Activated CD4-positive, alpha-beta T cell treated with anti-CD3 and anti-CD28 coated beads, Interleukin-2, amount 10 ng/mL, durations not matched to agents 7 days and 5 days (primary cell): Measurements from ENCODE around the gene INVS. TPM values are rescaled to one million over a fixed set of nuclear protein-coding genes. Genes with fewer than 3 reads are reported as not detected.
A peak's percentile ranks its signal among the peaks of the same experiment; 100 is the strongest.
"Not testable (repeated sequence)": the region's sequence is repeated elsewhere in the genome, so short reads cannot be mapped to it uniquely, and the experiment has no call there.

Experiments
- CTCF ChIA-PET: fragments of 350-600 bp; sonication (Branson Sonifier 250); formaldehyde crosslinking; loops from one replicate; lab custom pipeline; 2021; ENCODE audit warnings: antibody characterized with exemption; lab: Charles Lee
- POLR2A ChIA-PET: fragments of 350-600 bp; sonication (Branson Sonifier 250); formaldehyde crosslinking; loops from one replicate; lab custom pipeline; 2021; ENCODE audit warnings: antibody characterized with exemption; lab: Charles Lee
- DNase-seq: peaks from one replicate; pipeline ENCODE4 v3.0.0-alpha.2; 2020
- H3K27ac Mint-ChIP-seq: one replicate; pipeline ENCODE4 v1.8.0; 2021; ENCODE audit warnings: mild to moderate bottlenecking, moderate library complexity, mixed read lengths
- H3K27me3 Mint-ChIP-seq: one replicate; pipeline ENCODE4 v1.8.0; 2021; ENCODE audit warnings: mixed read lengths
- H3K36me3 Mint-ChIP-seq: one replicate; pipeline ENCODE4 v1.8.0; 2021; ENCODE audit warnings: low read depth, mixed read lengths
- H3K4me1 Mint-ChIP-seq: one replicate; pipeline ENCODE4 v1.8.0; 2021; ENCODE audit warnings: mixed read lengths
- H3K4me3 Mint-ChIP-seq: one replicate; pipeline ENCODE4 v1.8.0; 2021; ENCODE audit warnings: mild to moderate bottlenecking, moderate library complexity, mixed read lengths
- H3K9me3 Mint-ChIP-seq: one replicate; pipeline ENCODE4 v1.8.0; 2021; ENCODE audit warnings: mixed read lengths
- total RNA-seq, 2 experiments: library from RNA; stranded (reverse); gene quantifications; one replicate each; pipeline ENCODE4 v1.2.3, GENCODE V29; 2021

The INVS gene
- total RNA-seq, 2 experiments from 2014 or later, result 15.8 to 16.9 TPM

- Mint-ChIP-seq H3K27ac (no peak overlapping the region), H3K4me3 (no peak overlapping the region), H3K36me3 (peaks cover 3% of the 10 kb centered on the region), H3K9me3 (no peaks in the 10 kb centered on the region), H3K27me3 (no peaks in the 10 kb centered on the region), H3K4me1 (peaks cover 46% of the 10 kb centered on the region)
- ChIA-PET CTCF (no interaction called here), POLR2A (no interaction called here)
- DNase-seq, result no peak
Measured at GRCh38 chr9:100088202-100088601, 10.8 kb upstream of the INVS start.

- ChIA-PET POLR2A (no interaction called here), CTCF (no interaction called here)
- no peak for DNase-seq
- Mint-ChIP-seq H3K27ac (no peak overlapping the region), H3K4me1 (peaks cover 40% of the 10 kb centered on the region), H3K4me3 (no peak overlapping the region), H3K36me3 (peaks cover 5% of the 10 kb centered on the region), H3K9me3 (no peaks in the 10 kb centered on the region), H3K27me3 (no peaks in the 10 kb centered on the region)
Measured at GRCh38 chr9:100090880-100091279, 8.2 kb upstream of the INVS start.

- H3K36me3 Mint-ChIP-seq, result peaks cover 5% of the 10 kb centered on the region
- DNase-seq, result no peak
Measured at GRCh38 chr9:100091650-100092049, 7.4 kb upstream of the INVS start.

GRCh38 chr9:100092066-100092465 is 7.0 kb upstream of the INVS start:
- peaks cover 5% of the 10 kb centered on the region for H3K36me3 Mint-ChIP-seq
- no peak overlapping the region for H3K27ac Mint-ChIP-seq
- peaks cover 42% of the 10 kb centered on the region for H3K4me1 Mint-ChIP-seq
- DNase-seq, result no peak
- H3K9me3 Mint-ChIP-seq, result no peaks in the 10 kb centered on the region
- ChIA-PET CTCF (no interaction called here), POLR2A (no interaction called here)
- no peak overlapping the region for H3K4me3 Mint-ChIP-seq
- no peaks in the 10 kb centered on the region for H3K27me3 Mint-ChIP-seq

More at GRCh38 chr9:100091650-100092049, 7.4 kb upstream of the INVS start:
- Mint-ChIP-seq H3K4me1 (peaks cover 41% of the 10 kb centered on the region), H3K9me3 (no peaks in the 10 kb centered on the region), H3K4me3 (no peak overlapping the region), H3K27me3 (no peaks in the 10 kb centered on the region), H3K27ac (no peak overlapping the region)
- ChIA-PET POLR2A (no interaction called here), CTCF (no interaction called here)

GRCh38 chr9:100094411-100094810 is 4.6 kb upstream of the INVS start:
- H3K36me3 Mint-ChIP-seq, POLR2A ChIA-PET, DNase-seq, H3K27ac Mint-ChIP-seq, H3K27me3 Mint-ChIP-seq, H3K9me3 Mint-ChIP-seq, H3K4me3 Mint-ChIP-seq: not testable (repeated sequence)
- CTCF ChIA-PET, result interaction anchor here (0.8 to 1.2 kb wide), 3 partner anchors 10 to 35 kb away, joined by 3 to 4 read pairs (median 3); no protein-coding TSS in a partner anchor
- H3K4me1 Mint-ChIP-seq, result peaks cover 39% of the 10 kb centered on the region

GRCh38 chr9:100096378-100096916 is 2.6 kb upstream of the INVS start:
- ChIA-PET POLR2A (interaction anchor here (0.6 kb wide), 1 partner anchor 79 kb away, joined by 6 read pairs; no protein-coding TSS in a partner anchor), CTCF (interaction anchor here (0.6 kb wide), 1 partner anchor 171 kb away, joined by 3 read pairs; no protein-coding TSS in a partner anchor)
- Mint-ChIP-seq H3K4me3 (no peak overlapping the region), H3K27ac (no peak overlapping the region), H3K36me3 (peaks cover 7% of the 10 kb centered on the region), H3K27me3 (no peaks in the 10 kb centered on the region), H3K4me1 (peaks cover 46% of the 10 kb centered on the region), H3K9me3 (no peaks in the 10 kb centered on the region)
- DNase-seq, result no peak

GRCh38 chr9:100098046-100098886 is 777 bp upstream of the INVS start:
- ChIA-PET CTCF (interaction anchor here (0.6 to 1.3 kb wide), 2 partner anchors 14 to 133 kb away, joined by 3 read pairs; no protein-coding TSS in a partner anchor), POLR2A (no interaction called here)
- Mint-ChIP-seq H3K27ac (peak overlapping the region; percentile 99), H3K4me3 (peak overlapping the region; percentile 100), H3K9me3 (no peaks in the 10 kb centered on the region), H3K27me3 (no peaks in the 10 kb centered on the region), H3K36me3 (peaks cover 4% of the 10 kb centered on the region), H3K4me1 (peaks cover 43% of the 10 kb centered on the region)
- peak; percentile 41 for DNase-seq

- H3K4me3 Mint-ChIP-seq, result peak overlapping the region; percentile 100
- no peaks in the 10 kb centered on the region for H3K27me3 Mint-ChIP-seq
- ChIA-PET CTCF (no interaction called here), POLR2A (no interaction called here)
- peaks cover 36% of the 10 kb centered on the region for H3K4me1 Mint-ChIP-seq
- no peaks in the 10 kb centered on the region for H3K9me3 Mint-ChIP-seq
- peak overlapping the region; percentile 99 for H3K27ac Mint-ChIP-seq
- DNase-seq, result peak; percentile 16
- H3K36me3 Mint-ChIP-seq, result peaks cover 9% of the 10 kb centered on the region
Measured at GRCh38 chr9:100099722-100100042, 639 bp downstream of the INVS start.

GRCh38 chr9:100100146-100100667 is 1.2 kb downstream of the INVS start:
- peaks cover 9% of the 10 kb centered on the region for H3K36me3 Mint-ChIP-seq
- H3K27ac Mint-ChIP-seq, result no peak overlapping the region
- no peaks in the 10 kb centered on the region for H3K9me3 Mint-ChIP-seq
- H3K4me1 Mint-ChIP-seq, result peaks cover 34% of the 10 kb centered on the region
- H3K27me3 Mint-ChIP-seq, result no peaks in the 10 kb centered on the region
- DNase-seq, result no peak
- peak overlapping the region; percentile 100 for H3K4me3 Mint-ChIP-seq
- ChIA-PET CTCF (no interaction called here), POLR2A (no interaction called here)

GRCh38 chr9:100101608-100102007 is 2.6 kb downstream of the INVS start:
- H3K27me3 Mint-ChIP-seq, result no peaks in the 10 kb centered on the region
- DNase-seq, result no peak
- no peaks in the 10 kb centered on the region for H3K9me3 Mint-ChIP-seq
- no peak overlapping the region for H3K4me3 Mint-ChIP-seq
- POLR2A ChIA-PET, result no interaction called here
- peaks cover 23% of the 10 kb centered on the region for H3K4me1 Mint-ChIP-seq
- H3K36me3 Mint-ChIP-seq, result peaks cover 9% of the 10 kb centered on the region
- H3K27ac Mint-ChIP-seq, result no peak overlapping the region
- CTCF ChIA-PET, result interaction anchor here (0.5 to 1.5 kb wide), 5 partner anchors 14 to 111 kb away, joined by 3 to 7 read pairs (median 3); no protein-coding TSS in a partner anchor

GRCh38 chr9:100104314-100104713 is 5.3 kb downstream of the INVS start:
- peaks cover 6% of the 10 kb centered on the region for H3K36me3 Mint-ChIP-seq
- H3K9me3 Mint-ChIP-seq, result no peaks in the 10 kb centered on the region
- no peak overlapping the region for H3K4me3 Mint-ChIP-seq
- H3K27ac Mint-ChIP-seq, result no peak overlapping the region
- H3K27me3 Mint-ChIP-seq, result no peaks in the 10 kb centered on the region
- H3K4me1 Mint-ChIP-seq, result peaks cover 8% of the 10 kb centered on the region
- POLR2A ChIA-PET, result no interaction called here
- CTCF ChIA-PET, result no interaction called here
- no peak for DNase-seq

GRCh38 chr9:100105861-100106260 is 6.8 kb downstream of the INVS start:
- H3K4me3 Mint-ChIP-seq, result no peak overlapping the region
- no peaks in the 10 kb centered on the region for H3K9me3 Mint-ChIP-seq
- H3K27me3 Mint-ChIP-seq, result no peaks in the 10 kb centered on the region
- H3K36me3 Mint-ChIP-seq, result peaks cover 9% of the 10 kb centered on the region
- CTCF ChIA-PET, result no interaction called here
- H3K4me1 Mint-ChIP-seq, result no peaks in the 10 kb centered on the region
- H3K27ac Mint-ChIP-seq, result no peak overlapping the region
- DNase-seq, result no peak
- POLR2A ChIA-PET, result no interaction called here

GRCh38 chr9:100106616-100107015 is 7.6 kb downstream of the INVS start:
- Mint-ChIP-seq H3K4me1 (no peaks in the 10 kb centered on the region), H3K4me3 (no peak overlapping the region), H3K36me3 (peaks cover 9% of the 10 kb centered on the region), H3K27me3 (no peaks in the 10 kb centered on the region), H3K27ac (no peak overlapping the region), H3K9me3 (no peaks in the 10 kb centered on the region)
- POLR2A ChIA-PET, result interaction anchor here (0.6 kb wide), 1 partner anchor 60 kb away, joined by 3 read pairs; no protein-coding TSS in a partner anchor
- DNase-seq, result no peak
- CTCF ChIA-PET, result no interaction called here
